ENCODE measurements around the gene ZNF536.
"Not testable (repeated sequence)": the region's sequence is repeated elsewhere in the genome, so short reads cannot be mapped to it uniquely, and the experiment has no call there.

ZNF536 gene

DNA sequence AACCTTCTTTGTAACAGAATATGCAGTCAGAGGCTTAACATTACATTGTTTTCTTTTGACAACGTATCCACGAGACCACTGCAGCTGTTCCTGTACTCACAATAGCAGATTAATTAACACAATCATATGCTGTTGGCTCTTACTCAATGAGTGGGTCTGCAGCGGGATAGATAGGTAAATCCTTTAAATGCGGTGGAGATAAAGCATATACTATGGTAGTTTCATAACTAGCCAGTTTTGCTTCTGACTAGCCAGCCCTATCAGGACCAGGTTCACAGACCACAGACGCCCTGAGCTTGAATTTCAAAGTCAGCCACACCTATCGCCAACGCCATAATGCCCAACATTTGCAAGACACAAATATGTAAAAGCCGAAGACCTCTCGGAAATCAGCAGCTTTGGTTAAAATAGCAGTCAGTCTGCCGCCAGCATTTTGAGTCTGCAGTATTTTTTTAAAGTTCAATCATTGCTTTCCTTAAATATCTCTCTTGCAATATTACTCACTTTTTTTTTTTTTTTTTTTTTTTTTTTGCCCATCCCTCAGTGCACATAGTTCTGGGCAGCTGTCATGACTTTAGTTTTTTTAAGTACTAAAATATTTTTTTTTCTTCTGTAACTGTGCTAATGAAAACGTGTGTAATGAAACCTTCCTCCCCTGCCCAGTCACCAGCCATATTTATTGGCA lies 120.5 kb downstream of the ZNF536 start:
- TF ChIP-seq, protein P1, sequence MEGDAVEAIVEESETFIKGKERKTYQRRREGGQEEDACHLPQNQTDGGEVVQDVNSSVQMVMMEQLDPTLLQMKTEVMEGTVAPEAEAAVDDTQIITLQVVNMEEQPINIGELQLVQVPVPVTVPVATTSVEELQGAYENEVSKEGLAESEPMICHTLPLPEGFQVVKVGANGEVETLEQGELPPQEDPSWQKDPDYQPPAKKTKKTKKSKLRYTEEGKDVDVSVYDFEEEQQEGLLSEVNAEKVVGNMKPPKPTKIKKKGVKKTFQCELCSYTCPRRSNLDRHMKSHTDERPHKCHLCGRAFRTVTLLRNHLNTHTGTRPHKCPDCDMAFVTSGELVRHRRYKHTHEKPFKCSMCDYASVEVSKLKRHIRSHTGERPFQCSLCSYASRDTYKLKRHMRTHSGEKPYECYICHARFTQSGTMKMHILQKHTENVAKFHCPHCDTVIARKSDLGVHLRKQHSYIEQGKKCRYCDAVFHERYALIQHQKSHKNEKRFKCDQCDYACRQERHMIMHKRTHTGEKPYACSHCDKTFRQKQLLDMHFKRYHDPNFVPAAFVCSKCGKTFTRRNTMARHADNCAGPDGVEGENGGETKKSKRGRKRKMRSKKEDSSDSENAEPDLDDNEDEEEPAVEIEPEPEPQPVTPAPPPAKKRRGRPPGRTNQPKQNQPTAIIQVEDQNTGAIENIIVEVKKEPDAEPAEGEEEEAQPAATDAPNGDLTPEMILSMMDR (IDR thresholded peaks at IDR 0.05; ENCODE audit: control extremely low read depth, extremely low read depth, low read depth, missing control alignments) = no peak
- DNase-seq (ENCODE audit: extremely low spot score) = no peak
- POLR2A ChIA-PET = no interaction called here
- CTCF ChIA-PET = no interaction called here

DNA sequence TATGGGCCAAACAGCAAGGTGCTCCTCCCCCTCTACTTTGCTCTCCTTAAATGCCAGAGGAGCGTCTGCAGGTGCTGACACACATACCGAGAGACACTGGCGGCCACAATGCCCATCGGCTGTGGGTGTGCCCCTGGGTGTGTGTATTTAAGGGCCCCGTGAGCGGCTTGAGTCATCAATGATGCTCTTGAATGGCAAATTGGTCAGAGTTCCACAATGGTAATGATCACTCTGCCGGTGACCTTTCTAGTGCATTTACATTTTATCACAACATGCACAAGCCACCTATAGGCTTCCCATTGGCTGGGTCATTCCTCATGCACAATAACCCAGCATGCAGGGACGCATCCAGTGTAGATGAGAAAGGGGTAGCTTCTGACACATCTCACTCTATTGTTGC lies 124.8 kb downstream of the ZNF536 start:
- CTCF ChIA-PET = no interaction called here
- no peak for DNase-seq (ENCODE audit: extremely low spot score)
- TF ChIP-seq, protein P1 (IDR thresholded peaks at IDR 0.05; ENCODE audit: control extremely low read depth, extremely low read depth, low read depth, missing control alignments) = no peak
- POLR2A ChIA-PET = no interaction called here

DNA sequence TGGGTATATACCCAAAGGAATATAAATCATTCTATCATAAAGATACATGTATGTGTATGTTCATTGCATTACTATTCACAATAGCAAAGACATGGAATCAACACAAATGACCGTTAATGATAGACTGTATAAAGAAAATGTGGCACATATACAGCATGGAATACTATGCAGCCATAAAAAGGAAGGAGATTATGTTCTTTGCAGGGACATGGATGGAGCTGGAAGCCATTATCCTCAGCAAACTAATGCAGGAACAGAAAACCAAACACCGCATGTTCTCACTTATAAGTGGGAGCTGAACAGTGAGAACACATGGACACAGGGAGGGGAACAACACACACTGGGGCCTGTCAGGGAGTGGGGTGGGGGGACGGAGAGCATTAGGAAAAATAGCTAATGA lies 125.9 kb downstream of the ZNF536 start:
- DNase-seq (ENCODE audit: extremely low spot score); CTCF ChIA-PET; POLR2A ChIA-PET: not testable (repeated sequence)

DNA sequence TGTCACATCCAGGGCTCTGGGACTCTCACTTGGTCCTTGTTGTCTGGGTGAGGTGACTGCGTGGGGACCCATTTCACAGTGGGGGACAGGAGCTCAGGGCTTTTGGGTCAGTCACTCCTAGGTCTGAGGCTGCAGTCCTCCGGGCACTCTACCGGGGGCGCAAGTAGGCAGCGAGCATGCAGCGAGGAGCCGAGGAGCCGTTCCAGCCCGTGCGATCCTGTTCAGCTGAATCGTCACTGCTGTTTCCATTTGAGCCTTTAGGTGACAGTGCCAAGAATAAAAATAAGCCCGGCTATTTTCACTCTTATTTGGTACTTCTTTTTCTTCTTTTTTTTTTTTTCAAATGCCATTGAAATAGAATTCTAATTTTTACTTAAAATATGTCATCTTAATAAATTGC lies 126.5 kb downstream of the ZNF536 start:
- ChIA-PET POLR2A (no interaction called here), CTCF (no interaction called here)
- no peak for DNase-seq (ENCODE audit: extremely low spot score)
- TF ChIP-seq, protein P1 (IDR thresholded peaks at IDR 0.05; ENCODE audit: control extremely low read depth, extremely low read depth, low read depth, missing control alignments) = no peak

DNA sequence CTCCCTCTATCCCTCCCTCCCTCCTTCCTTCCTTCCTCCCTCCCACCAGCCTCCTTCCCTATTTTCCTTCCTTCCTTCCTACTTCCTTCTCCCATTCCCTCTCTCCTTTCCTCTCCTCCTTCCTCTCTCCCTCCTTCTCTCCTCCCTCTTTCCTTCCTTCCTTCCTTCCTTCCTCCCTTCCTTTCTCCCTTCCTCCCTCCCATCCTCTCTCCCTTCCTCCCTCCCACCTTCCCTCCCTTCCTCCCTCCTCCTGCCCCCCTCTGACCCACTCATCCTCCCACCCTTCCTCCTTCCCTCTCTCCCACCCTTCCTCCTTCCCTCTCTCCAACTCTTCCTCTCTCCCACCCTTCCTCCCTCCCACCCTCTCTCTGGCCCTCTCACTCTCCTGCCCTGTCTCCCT lies 132.1 kb downstream of the ZNF536 start:
- TF ChIP-seq, protein P1 (IDR thresholded peaks at IDR 0.05; ENCODE audit: control extremely low read depth, extremely low read depth, low read depth, missing control alignments) = no peak
- CTCF ChIA-PET = no interaction called here
- DNase-seq (ENCODE audit: extremely low spot score) = no peak
- POLR2A ChIA-PET = no interaction called here

GRCh38 chr19:30512176-30513081 lies 140.2 kb downstream of the ZNF536 start:
- ChIA-PET CTCF (no interaction called here), POLR2A (no interaction called here)
- TF ChIP-seq, protein P1 (IDR thresholded peaks at IDR 0.05; ENCODE audit: control extremely low read depth, extremely low read depth, low read depth, missing control alignments) = no peak
- no peak for DNase-seq (ENCODE audit: extremely low spot score)

- POLR2A ChIA-PET = no interaction called here
- CTCF ChIA-PET = no interaction called here
- DNase-seq (ENCODE audit: extremely low spot score) = no peak
- TF ChIP-seq, protein P1 (IDR thresholded peaks at IDR 0.05; ENCODE audit: control extremely low read depth, extremely low read depth, low read depth, missing control alignments) = no peak
These were observed 140.9 kb downstream of the ZNF536 start for GRCh38 chr19:30513082-30513411.
